SU-DHL-6 (cell line): ENCODE results near the gene FAM107B.

Experiments used
- H2AFZ ChIP-seq: fragments of 200-600 bp; sonication (generic); 2 replicates; pipeline ENCODE4 v1.6.1; 2014; ENCODE audit warnings: low read depth, mild to moderate bottlenecking, moderate library complexity, mixed read lengths, antibody characterized with exemption, low read length; ENCODE audit not compliant: severe bottlenecking
- H3F3A ChIP-seq: fragments of 200-600 bp; shearing (Covaris generic); 2 replicates; pipeline ENCODE4 v1.6.0; 2016; ENCODE audit warnings: antibody characterized with exemption, mild to moderate bottlenecking; ENCODE audit not compliant: insufficient read depth
- H3K27ac ChIP-seq: fragments of 200-600 bp; sonication (generic); 2 replicates; pipeline ENCODE4 v1.5.1; 2016; ENCODE audit warnings: low read depth, mild to moderate bottlenecking, low read length, moderate library complexity, mixed read lengths
- H3K27me3 ChIP-seq: fragments of 200-600 bp; sonication (generic), shearing (Covaris generic); 2 replicates; pipeline ENCODE4 v1.6.0; 2014; ENCODE audit warnings: mild to moderate bottlenecking, low read length
- H3K36me3 ChIP-seq: fragments of 200-600 bp; sonication (generic); 2 replicates; pipeline ENCODE4 v1.6.1; 2014; ENCODE audit warnings: mild to moderate bottlenecking, low read length, mixed read lengths
- H3K4me2 ChIP-seq: fragments of 300-600, 200-600 bp; shearing (Covaris generic), sonication (generic); 2 replicates; pipeline ENCODE4 v1.6.0; 2014; ENCODE audit warnings: low read length, low read depth, mild to moderate bottlenecking; ENCODE audit not compliant: poor library complexity, severe bottlenecking
- H3K4me3 ChIP-seq: fragments of 200-600 bp; sonication (generic); 2 replicates; pipeline ENCODE4 v1.5.1; 2014; ENCODE audit warnings: antibody characterized with exemption, low read length, mild to moderate bottlenecking, mixed read lengths; ENCODE audit not compliant: insufficient read depth, poor library complexity, severe bottlenecking
- H3K79me2 ChIP-seq: fragments of 200-600 bp; sonication (generic); 2 replicates; pipeline ENCODE4 v1.6.1; 2014; ENCODE audit warnings: mild to moderate bottlenecking, low read length, moderate library complexity; ENCODE audit not compliant: insufficient read depth
- H3K9ac ChIP-seq: fragments of 200-600 bp; sonication (generic); 2 replicates; pipeline ENCODE4 v1.7.0; 2014; ENCODE audit warnings: mild to moderate bottlenecking, low read length
- H3K9me2 ChIP-seq: fragments of 200-600 bp; sonication (generic); replicated peaks from 2 replicates; pipeline ENCODE4 v1.6.1; 2014; ENCODE audit warnings: low read length; ENCODE audit not compliant: insufficient read depth
- H3K9me3 ChIP-seq: fragments of 200-600 bp; sonication (generic); 2 replicates; pipeline ENCODE4 v1.6.1; 2014; ENCODE audit warnings: low read length, mixed read lengths; ENCODE audit not compliant: insufficient read depth
- H4K20me1 ChIP-seq: fragments of 200-600 bp; sonication (generic); 2 replicates; pipeline ENCODE4 v1.6.1; 2014; ENCODE audit warnings: low read depth, mild to moderate bottlenecking, antibody characterized with exemption, low read length, moderate library complexity, mixed read lengths
- CTCF ChIP-seq: fragments of 200-600 bp; sonication (generic); IDR thresholded peaks from one replicate; pipeline ENCODE4 v1.5.1; 2017; ENCODE audit warnings: antibody characterized with exemption, mild to moderate bottlenecking, low read length, moderate library complexity; ENCODE audit not compliant: insufficient read depth, poor library complexity, severe bottlenecking
- EZH2phosphoT487 ChIP-seq: fragments of 200-600 bp; sonication (generic), shearing (Covaris generic); conservative IDR thresholded peaks from 2 replicates; pipeline ENCODE4 v1.6.1; 2018; ENCODE audit warnings: mild to moderate bottlenecking, antibody characterized with exemption, low read length, moderate library complexity, mixed read lengths

FAM107B gene

GRCh38 chr10:14667781-14668180, 106.9 kb downstream of the FAM107B start:
- H3F3A ChIP-seq: no peaks in the 10 kb centered on the region
- H3K36me3 ChIP-seq: no peaks in the 10 kb centered on the region
- no peaks in the 10 kb centered on the region for H3K9me2 ChIP-seq
- TF ChIP-seq CTCF: no peak
- no peak for TF ChIP-seq EZH2phosphoT487
- no peak overlapping the region for H2AFZ ChIP-seq
- no peaks in the 10 kb centered on the region for H3K79me2 ChIP-seq
- H3K4me3 ChIP-seq: no peak overlapping the region
- H3K9me3 ChIP-seq: no peaks in the 10 kb centered on the region
- H3K27me3 ChIP-seq: no peaks in the 10 kb centered on the region
- no peaks in the 10 kb centered on the region for H4K20me1 ChIP-seq
- no peak overlapping the region for H3K27ac ChIP-seq
- no peak overlapping the region for H3K4me2 ChIP-seq
- H3K9ac ChIP-seq: no peak overlapping the region

- TF ChIP-seq CTCF (no peak), EZH2phosphoT487 (no peak)
- H4K20me1 ChIP-seq: no peaks in the 10 kb centered on the region
- no peak overlapping the region for H3K4me2 ChIP-seq
- H3K27me3 ChIP-seq: no peaks in the 10 kb centered on the region
- H3K79me2 ChIP-seq: no peaks in the 10 kb centered on the region
- H3K36me3 ChIP-seq: no peaks in the 10 kb centered on the region
- H3K4me3 ChIP-seq: no peak overlapping the region
- no peaks in the 10 kb centered on the region for H3K9me2 ChIP-seq
- no peaks in the 10 kb centered on the region for H3K9me3 ChIP-seq
- no peak overlapping the region for H3K27ac ChIP-seq
- no peak overlapping the region for H2AFZ ChIP-seq
- no peaks in the 10 kb centered on the region for H3F3A ChIP-seq
- H3K9ac ChIP-seq: no peak overlapping the region
These were observed 107.4 kb downstream of the FAM107B start for GRCh38 chr10:14667280-14667679.

GRCh38 chr10:14665865-14666857, 108.5 kb downstream of the FAM107B start:
- H4K20me1 ChIP-seq: no peaks in the 10 kb centered on the region
- H3K27me3 ChIP-seq: no peaks in the 10 kb centered on the region
- no peak overlapping the region for H2AFZ ChIP-seq
- H3F3A ChIP-seq: no peaks in the 10 kb centered on the region; the same call in 1 of the 2 replicates
- no peaks in the 10 kb centered on the region for H3K79me2 ChIP-seq
- no peak overlapping the region for H3K4me2 ChIP-seq
- no peak for TF ChIP-seq EZH2phosphoT487
- no peak for TF ChIP-seq CTCF
- H3K4me3 ChIP-seq: no peak overlapping the region
- H3K27ac ChIP-seq: no peak overlapping the region
- H3K9me2 ChIP-seq: no peaks in the 10 kb centered on the region
- H3K9me3 ChIP-seq: no peaks in the 10 kb centered on the region
- no peaks in the 10 kb centered on the region for H3K36me3 ChIP-seq
- no peak overlapping the region for H3K9ac ChIP-seq
